NCI-H1048 (cell line): ENCODE results near the gene HOXA3.

Experiments used
- DNase-seq: peaks from one replicate; lab custom pipeline; 2025; lab: John Stamatoyannopoulos, UW

Gene HOXA3

GRCh38 chr7:27101957-27102580 is 50.3 kb downstream of the HOXA3 start:
- DNase-seq, result no peak

GRCh38 chr7:27101171-27101956 is 51.0 kb downstream of the HOXA3 start:
- DNase-seq, result no peak

- no peak for DNase-seq
Measured at GRCh38 chr7:27100694-27101170, 51.7 kb downstream of the HOXA3 start.

- DNase-seq, result no peak
Measured at GRCh38 chr7:27099453-27100370, 52.7 kb downstream of the HOXA3 start.

GRCh38 chr7:27098578-27099451 is 53.6 kb downstream of the HOXA3 start:
- DNase-seq, result no peak

- DNase-seq, result no peak
Measured at GRCh38 chr7:27097686-27098577, 54.5 kb downstream of the HOXA3 start.

- DNase-seq, result no peak
Measured at GRCh38 chr7:27096768-27097514, 55.4 kb downstream of the HOXA3 start.

- peak; percentile 42 for DNase-seq
Measured at GRCh38 chr7:27095897-27096767, 56.3 kb downstream of the HOXA3 start, which contains the start of gene HOXA1. Gene HOXA1 (minus strand): TSS chr7:27096000. CDS start chr7:27095912, 88 bp downstream.

GRCh38 chr7:27095050-27095896 is 57.1 kb downstream of the HOXA3 start:
- no peak for DNase-seq

GRCh38 chr7:27094304-27095049 is 57.9 kb downstream of the HOXA3 start:
- no peak for DNase-seq

- no peak for DNase-seq
Measured at GRCh38 chr7:27093184-27093895, 59.0 kb downstream of the HOXA3 start.

GRCh38 chr7:27092819-27093110 is 59.6 kb downstream of the HOXA3 start:
- DNase-seq, result no peak

- no peak for DNase-seq
Measured at GRCh38 chr7:27091941-27092818, 60.2 kb downstream of the HOXA3 start.

- no peak for DNase-seq
Measured at GRCh38 chr7:27091105-27091504, 61.3 kb downstream of the HOXA3 start.
